ENCODE results near the gene PSPH. TPM values are rescaled to one million over a fixed set of nuclear protein-coding genes. Genes with fewer than 3 reads are reported as not detected.

Gene PSPH
- polyA plus RNA-seq, 1 of the 3 experiments (the other 2 are of a cell fraction): 50.5 TPM

GRCh38 chr7:56091591-56091990, 40.3 kb upstream of the PSPH start:
- Histone ChIP-seq H3K4me2 (no peak overlapping the region), H3K36me3 (replicated peaks in 1 of 2; ENCODE audit: control insufficient read depth in 1 of 2, insufficient read depth in 2 of 2, low read length in 1 of 2) (peaks cover 2 to 14% of the 10 kb centered on the region in 2 experiments), H3K27me3 (ENCODE audit: insufficient read depth) (no peaks in the 10 kb centered on the region), H3K4me3 (ENCODE audit: low read depth in 2 of 2, low read length in 1 of 2) (no peak overlapping the region), H3K9ac (no peak overlapping the region), H3K9me2 (no peaks in the 10 kb centered on the region), H3K4me1 (ENCODE audit: control insufficient read depth in 1 of 2, insufficient read depth in 2 of 2, low read depth in 1 of 2, low read length in 1 of 2) (peaks cover 0 to 13% of the 10 kb centered on the region in 2 experiments; a peak in 2 of 4 replicates), H3K27ac (ENCODE audit: low read depth in 2 of 2, low read length in 1 of 2) (peak overlapping the region; percentile 13 to 25; a peak in 1 of 4 replicates), H3K79me2 (ENCODE audit: insufficient read depth) (no peaks in the 10 kb centered on the region), H3F3A (replicated peaks; ENCODE audit: insufficient read depth) (peaks cover 13% of the 10 kb centered on the region), H2AFZ (ENCODE audit: low read depth) (no peak overlapping the region), H4K20me1 (ENCODE audit: insufficient read depth) (no peaks in the 10 kb centered on the region), H3K9me3 (no peaks in the 10 kb centered on the region)
- DNase-seq: no peak
- TF ChIP-seq RAD21 (IDR thresholded peaks at IDR 0.05; ENCODE audit: low read length) (no peak), TCF12 (IDR thresholded peaks at IDR 0.05) (no peak), JUND (IDR thresholded peaks at IDR 0.05) (no peak), RCOR1 (IDR thresholded peaks at IDR 0.05; ENCODE audit: low read length) (no peak), IRF3 (IDR thresholded peaks at IDR 0.05; ENCODE audit: low read depth, low read length) (no peak), SMC3 (IDR thresholded peaks at IDR 0.05; ENCODE audit: low read depth, low read length) (no peak), GABPA (IDR thresholded peaks at IDR 0.05; ENCODE audit: low read depth) (no peak), FOSL2 (IDR thresholded peaks at IDR 0.05; ENCODE audit: borderline replicate concordance, low read depth) (no peak), MAX (IDR thresholded peaks at IDR 0.05; ENCODE audit: low read depth) (no peak), YY1 (IDR thresholded peaks at IDR 0.05; ENCODE audit: low read depth) (no peak), FOXJ3 (CRISPR knock-in tag; IDR thresholded peaks at IDR 0.05) (no peak), TEAD4 (IDR thresholded peaks at IDR 0.05; ENCODE audit: borderline replicate concordance, insufficient read depth) (no peak), SIN3A (IDR thresholded peaks at IDR 0.05; ENCODE audit: borderline replicate concordance, low read depth, low read length) (no peak), GATA2 (CRISPR knock-in tag; IDR thresholded peaks at IDR 0.05) (no peak), RXRA (IDR thresholded peaks at IDR 0.05; ENCODE audit: borderline replicate concordance, low read depth) (no peak), CHD2 (IDR thresholded peaks at IDR 0.05; ENCODE audit: low read length, partially characterized antibody) (no peak), ELF1 (IDR thresholded peaks at IDR 0.05) (no peak), EP300 (IDR thresholded peaks at IDR 0.05; ENCODE audit: borderline replicate concordance in 1 of 2, low read depth in 1 of 2, low read length in 1 of 2) (no peak), MXI1 (IDR thresholded peaks at IDR 0.05; ENCODE audit: low read depth, low read length) (no peak)
- 95% methylated on average over 2 of the region's 3 CpGs for WGBS (ENCODE audit: low lambda C conversion rate)
- CTCF ChIA-PET: interaction anchor here (2.8 to 4.7 kb wide), 2 partner anchors 9 to 13 kb away, joined by 13 to 30 read pairs; no protein-coding TSS in a partner anchor
- POLR2A ChIA-PET: no interaction called here

GRCh38 chr7:56087445-56087844, 36.2 kb upstream of the PSPH start:
- H3K79me2 ChIP-seq (ENCODE audit: insufficient read depth): no peaks in the 10 kb centered on the region
- peaks cover 2 to 14% of the 10 kb centered on the region in 2 experiments for H3K36me3 ChIP-seq (replicated peaks in 1 of 2; ENCODE audit: control insufficient read depth in 1 of 2, insufficient read depth in 2 of 2, low read length in 1 of 2)
- no peaks in the 10 kb centered on the region for H3K9me3 ChIP-seq
- no peak overlapping the region for H2AFZ ChIP-seq (ENCODE audit: low read depth)
- WGBS (ENCODE audit: low lambda C conversion rate): 93% methylated on average over 14 of the region's 16 CpGs
- no peak overlapping the region for H3K4me2 ChIP-seq
- H3K4me3 ChIP-seq (ENCODE audit: low read depth in 2 of 2, low read length in 1 of 2): no peak overlapping the region
- no peaks in the 10 kb centered on the region for H3K9me2 ChIP-seq
- DNase-seq: no peak
- peaks cover 5% of the 10 kb centered on the region for H3F3A ChIP-seq (replicated peaks; ENCODE audit: insufficient read depth)
- no peak overlapping the region for H3K27ac ChIP-seq (ENCODE audit: low read depth in 2 of 2, low read length in 1 of 2)
- POLR2A ChIA-PET: interaction anchor here (1.1 kb wide), 1 partner anchor 19 kb away, joined by 5 read pairs; the partner anchor contains the start of gene CHCHD2
- no peak overlapping the region for H3K9ac ChIP-seq
- CTCF ChIA-PET: interaction anchor here (1.2 to 1.4 kb wide), 2 partner anchors 8 to 13 kb away, joined by 5 to 7 read pairs; no protein-coding TSS in a partner anchor
- H4K20me1 ChIP-seq (ENCODE audit: insufficient read depth): no peaks in the 10 kb centered on the region
- peaks cover 0 to 19% of the 10 kb centered on the region in 2 experiments; a peak in 1 of 4 replicates for H3K4me1 ChIP-seq (ENCODE audit: control insufficient read depth in 1 of 2, insufficient read depth in 2 of 2, low read depth in 1 of 2, low read length in 1 of 2)
- no peaks in the 10 kb centered on the region for H3K27me3 ChIP-seq (ENCODE audit: insufficient read depth)
- TF ChIP-seq YY1 (IDR thresholded peaks at IDR 0.05; ENCODE audit: low read depth) (no peak), TAF1 (IDR thresholded peaks at IDR 0.05; ENCODE audit: borderline replicate concordance, low read depth, low read length) (no peak), EZH2phosphoT487 (IDR thresholded peaks at IDR 0.05; ENCODE audit: borderline replicate concordance, low read depth) (no peak), RFX5 (IDR thresholded peaks at IDR 0.05; ENCODE audit: low read length) (no peak), RXRA (IDR thresholded peaks at IDR 0.05; ENCODE audit: borderline replicate concordance, low read depth) (no peak), JUND (IDR thresholded peaks at IDR 0.05) (no peak), FOXJ3 (CRISPR knock-in tag; IDR thresholded peaks at IDR 0.05) (no peak), USF1 (IDR thresholded peaks at IDR 0.05; ENCODE audit: borderline replicate concordance, low read depth) (no peak), MEF2A (IDR thresholded peaks at IDR 0.05; ENCODE audit: borderline replicate concordance, low read depth) (no peak), FOSL2 (IDR thresholded peaks at IDR 0.05; ENCODE audit: borderline replicate concordance, low read depth) (no peak), IRF3 (IDR thresholded peaks at IDR 0.05; ENCODE audit: low read depth, low read length) (no peak), SMC3 (IDR thresholded peaks at IDR 0.05; ENCODE audit: low read depth, low read length) (no peak)
- TF ChIP-seq, protein P1, sequence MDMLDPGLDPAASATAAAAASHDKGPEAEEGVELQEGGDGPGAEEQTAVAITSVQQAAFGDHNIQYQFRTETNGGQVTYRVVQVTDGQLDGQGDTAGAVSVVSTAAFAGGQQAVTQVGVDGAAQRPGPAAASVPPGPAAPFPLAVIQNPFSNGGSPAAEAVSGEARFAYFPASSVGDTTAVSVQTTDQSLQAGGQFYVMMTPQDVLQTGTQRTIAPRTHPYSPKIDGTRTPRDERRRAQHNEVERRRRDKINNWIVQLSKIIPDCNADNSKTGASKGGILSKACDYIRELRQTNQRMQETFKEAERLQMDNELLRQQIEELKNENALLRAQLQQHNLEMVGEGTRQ (IDR thresholded peaks at IDR 0.05; ENCODE audit: borderline replicate concordance, low read depth, low read length): no peak
